HepG2 (cell line): Measurements from ENCODE around the gene TRMT1. TPM values are rescaled to one million over a fixed set of nuclear protein-coding genes. Genes with fewer than 3 reads are reported as not detected.
A peak's percentile ranks its signal among the peaks of the same experiment; 100 is the strongest.

Experiments
- HDAC1 ChIP-seq: sonication (generic); formaldehyde crosslinking; IDR thresholded peaks from 2 replicates; pipeline ENCODE4 v1.5.1; 2020; ENCODE audit warnings: mild to moderate bottlenecking, missing genetic modification reagents
- ISX ChIP-seq: sonication (generic); formaldehyde crosslinking; conservative IDR thresholded peaks from 2 replicates; pipeline ENCODE4 v1.5.0; 2020; ENCODE audit warnings: missing genetic modification reagents
- JUNB ChIP-seq: sonication (generic); formaldehyde crosslinking; IDR thresholded peaks from 2 replicates; pipeline ENCODE4 v1.8.0; 2022; ENCODE audit warnings: missing genetic modification reagents, mild to moderate bottlenecking, borderline replicate concordance
- KLF11 ChIP-seq: IDR thresholded peaks from 2 replicates; pipeline ENCODE4 v1.6.1; 2016; ENCODE audit warnings: missing compliant biosample characterization
- KLF15 ChIP-seq: sonication (generic); formaldehyde crosslinking; IDR thresholded peaks from 2 replicates; pipeline ENCODE4 v1.8.1; 2023; ENCODE audit warnings: borderline replicate concordance, mild to moderate bottlenecking, inconsistent platforms, missing genetic modification reagents, mixed read lengths
- PTBP1 ChIP-seq: fragments of 200-400 bp; formaldehyde crosslinking; IDR thresholded peaks from 2 replicates; pipeline ENCODE4 v1.6.1; 2018; ENCODE audit warnings: low read length, low read depth; ENCODE audit not compliant: poor library complexity, severe bottlenecking
- REPIN1 ChIP-seq: sonication (generic); formaldehyde crosslinking; IDR thresholded peaks from 2 replicates; pipeline ENCODE4 v1.8.0; 2022; ENCODE audit warnings: missing genetic modification reagents, low read depth, mild to moderate bottlenecking, borderline replicate concordance
- SOX13 ChIP-seq, 3 experiments: fragments of 450-650 bp in 1 of 3; sonication (generic) in 1 of 3; formaldehyde crosslinking in 1 of 3; IDR thresholded peaks in 2 of 3; conservative IDR thresholded peaks in 1 of 3; 2 replicates each; pipeline versions ENCODE4 v1.5.0 to v1.6.1; 2016 to 2020; ENCODE audit warnings: antibody characterized with exemption in 1 of 3, mild to moderate bottlenecking in 1 of 3, missing compliant biosample characterization in 1 of 3, missing genetic modification reagents in 1 of 3, moderate library complexity in 1 of 3
- TBL1XR1 ChIP-seq: fragments of 150-350 bp; IDR thresholded peaks from 2 replicates; pipeline ENCODE4 v1.6.1; 2014; ENCODE audit warnings: borderline replicate concordance, low read length; ENCODE audit not compliant: partially characterized antibody
- ZNF180 ChIP-seq: sonication (generic); formaldehyde crosslinking; IDR thresholded peaks from 2 replicates; pipeline ENCODE4 v1.4.0; 2020; ENCODE audit warnings: low read depth, missing genetic modification reagents, borderline replicate concordance
- ZNF207 ChIP-seq: fragments of 450-650 bp; IDR thresholded peaks from 2 replicates; pipeline ENCODE4 v1.6.1; 2016; ENCODE audit warnings: antibody characterized with exemption, borderline replicate concordance
- ZNF264 ChIP-seq: sonication (generic); formaldehyde crosslinking; IDR thresholded peaks from 2 replicates; pipeline ENCODE4 v1.4.0; 2020; ENCODE audit warnings: missing genetic modification reagents
- ZNF501 ChIP-seq: sonication (generic); formaldehyde crosslinking; IDR thresholded peaks from 2 replicates; pipeline ENCODE4 v1.5.1; 2020; ENCODE audit warnings: mild to moderate bottlenecking, moderate library complexity, missing genetic modification reagents
- ZNF777 ChIP-seq: sonication (generic); formaldehyde crosslinking; IDR thresholded peaks from 2 replicates; pipeline ENCODE4 v1.4.0; 2020; ENCODE audit warnings: missing genetic modification reagents
- polyA plus RNA-seq, 8 experiments: library from polyadenylated mRNA; depleted of rRNA in 3 of 8; stranded (reverse) in 7 of 8; unstranded in 1 of 8; fragments of >200 nt; fragmentation: Illumina TruSeq in 4 of 8; extraction: Trizol in 4 of 8; gene quantifications; 2 replicates each; pipeline versions ENCODE4 v1.2.1 to v1.2.3, GENCODE V29; 2011 to 2016; ENCODE audit warnings: low read depth in 4 of 8, missing spikeins in 1 of 8, mixed read lengths in 1 of 8; ENCODE audit not compliant: insufficient read depth in 1 of 8
- total RNA-seq, 5 experiments: library from RNA; depleted of rRNA; stranded (reverse); fragments of >200 nt; fragmentation: Illumina TruSeq; extraction: Trizol; gene quantifications; 2 replicates each; pipeline ENCODE4 v1.2.3, GENCODE V29; 2016; ENCODE audit warnings: low read depth in 1 of 5
- TF ChIP-seq, protein P1 (sequence below): sonication (generic); formaldehyde crosslinking; IDR thresholded peaks from 2 replicates; pipeline ENCODE4 v1.5.1; 2020; ENCODE audit warnings: mild to moderate bottlenecking, missing genetic modification reagents, borderline replicate concordance
- TF ChIP-seq, protein P2 (sequence below): sonication (generic); formaldehyde crosslinking; IDR thresholded peaks from 2 replicates; pipeline ENCODE4 v1.8.0; 2022; ENCODE audit warnings: missing genetic modification reagents, low read depth, mild to moderate bottlenecking, borderline replicate concordance
- TF ChIP-seq, protein P3 (sequence below): sonication (generic); formaldehyde crosslinking; conservative IDR thresholded peaks from 2 replicates; pipeline ENCODE4 v1.8.0; 2022; ENCODE audit warnings: missing genetic modification reagents
- TF ChIP-seq, protein P4 (sequence below): IDR thresholded peaks from 2 replicates; pipeline ENCODE4 v1.6.1; 2016; ENCODE audit warnings: missing genetic modification reagents, missing compliant biosample characterization

TRMT1 gene
- total and polyA plus RNA-seq, 2 of the 13 experiments (the other 11 are each of a cell fraction or from before 2014, with no cell fraction given): 35.5 to 44.1 TPM

DNA sequence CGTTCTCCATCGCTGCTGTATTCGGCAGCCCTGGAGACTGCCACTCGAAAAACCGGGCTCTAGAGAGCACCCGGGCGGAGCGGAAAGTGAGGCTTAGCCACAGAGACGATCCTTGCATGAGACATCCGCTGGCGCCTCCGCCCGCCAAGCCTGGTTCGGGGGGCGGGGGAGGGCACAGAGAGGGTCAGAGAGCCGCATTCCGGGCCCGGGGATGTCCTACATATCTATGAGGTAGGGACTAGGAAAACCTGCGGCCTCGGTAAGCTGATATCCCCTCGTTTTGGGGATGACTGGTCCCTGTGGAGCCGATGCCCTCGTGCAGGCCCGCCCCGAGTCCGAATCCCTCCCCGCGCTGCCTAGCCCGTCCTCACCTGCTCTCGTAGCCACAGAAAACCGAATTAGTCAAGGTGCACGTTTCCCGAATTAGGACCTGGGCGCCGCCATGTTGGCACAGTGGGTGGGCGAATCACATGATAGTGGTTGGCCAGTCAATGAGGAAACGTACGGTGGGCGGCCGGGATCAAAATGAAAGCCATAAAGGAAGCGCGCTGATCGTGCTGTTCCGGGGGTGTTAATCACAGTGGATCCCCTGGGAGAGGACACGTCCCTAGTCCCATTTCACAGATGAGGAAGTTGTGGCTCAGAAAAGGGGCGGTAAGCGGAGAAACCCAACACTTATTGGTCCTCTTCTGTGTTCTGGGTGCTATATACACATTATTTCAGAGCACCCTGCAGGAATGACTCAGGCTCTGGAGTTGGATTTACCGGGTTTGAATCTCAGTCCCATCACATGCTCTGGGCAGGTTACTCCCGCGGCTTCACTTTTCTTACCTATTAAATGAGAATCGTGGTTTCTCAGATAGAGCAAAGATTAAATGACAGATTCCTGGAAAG is at the start of gene TRMT1 (continued):
- TF ChIP-seq, protein P1, sequence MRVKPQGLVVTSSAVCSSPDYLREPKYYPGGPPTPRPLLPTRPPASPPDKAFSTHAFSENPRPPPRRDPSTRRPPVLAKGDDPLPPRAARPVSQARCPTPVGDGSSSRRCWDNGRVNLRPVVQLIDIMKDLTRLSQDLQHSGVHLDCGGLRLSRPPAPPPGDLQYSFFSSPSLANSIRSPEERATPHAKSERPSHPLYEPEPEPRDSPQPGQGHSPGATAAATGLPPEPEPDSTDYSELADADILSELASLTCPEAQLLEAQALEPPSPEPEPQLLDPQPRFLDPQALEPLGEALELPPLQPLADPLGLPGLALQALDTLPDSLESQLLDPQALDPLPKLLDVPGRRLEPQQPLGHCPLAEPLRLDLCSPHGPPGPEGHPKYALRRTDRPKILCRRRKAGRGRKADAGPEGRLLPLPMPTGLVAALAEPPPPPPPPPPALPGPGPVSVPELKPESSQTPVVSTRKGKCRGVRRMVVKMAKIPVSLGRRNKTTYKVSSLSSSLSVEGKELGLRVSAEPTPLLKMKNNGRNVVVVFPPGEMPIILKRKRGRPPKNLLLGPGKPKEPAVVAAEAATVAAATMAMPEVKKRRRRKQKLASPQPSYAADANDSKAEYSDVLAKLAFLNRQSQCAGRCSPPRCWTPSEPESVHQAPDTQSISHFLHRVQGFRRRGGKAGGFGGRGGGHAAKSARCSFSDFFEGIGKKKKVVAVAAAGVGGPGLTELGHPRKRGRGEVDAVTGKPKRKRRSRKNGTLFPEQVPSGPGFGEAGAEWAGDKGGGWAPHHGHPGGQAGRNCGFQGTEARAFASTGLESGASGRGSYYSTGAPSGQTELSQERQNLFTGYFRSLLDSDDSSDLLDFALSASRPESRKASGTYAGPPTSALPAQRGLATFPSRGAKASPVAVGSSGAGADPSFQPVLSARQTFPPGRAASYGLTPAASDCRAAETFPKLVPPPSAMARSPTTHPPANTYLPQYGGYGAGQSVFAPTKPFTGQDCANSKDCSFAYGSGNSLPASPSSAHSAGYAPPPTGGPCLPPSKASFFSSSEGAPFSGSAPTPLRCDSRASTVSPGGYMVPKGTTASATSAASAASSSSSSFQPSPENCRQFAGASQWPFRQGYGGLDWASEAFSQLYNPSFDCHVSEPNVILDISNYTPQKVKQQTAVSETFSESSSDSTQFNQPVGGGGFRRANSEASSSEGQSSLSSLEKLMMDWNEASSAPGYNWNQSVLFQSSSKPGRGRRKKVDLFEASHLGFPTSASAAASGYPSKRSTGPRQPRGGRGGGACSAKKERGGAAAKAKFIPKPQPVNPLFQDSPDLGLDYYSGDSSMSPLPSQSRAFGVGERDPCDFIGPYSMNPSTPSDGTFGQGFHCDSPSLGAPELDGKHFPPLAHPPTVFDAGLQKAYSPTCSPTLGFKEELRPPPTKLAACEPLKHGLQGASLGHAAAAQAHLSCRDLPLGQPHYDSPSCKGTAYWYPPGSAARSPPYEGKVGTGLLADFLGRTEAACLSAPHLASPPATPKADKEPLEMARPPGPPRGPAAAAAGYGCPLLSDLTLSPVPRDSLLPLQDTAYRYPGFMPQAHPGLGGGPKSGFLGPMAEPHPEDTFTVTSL (CRISPR knock-in tag): peak; percentile 68
- TF ChIP-seq, protein P2, sequence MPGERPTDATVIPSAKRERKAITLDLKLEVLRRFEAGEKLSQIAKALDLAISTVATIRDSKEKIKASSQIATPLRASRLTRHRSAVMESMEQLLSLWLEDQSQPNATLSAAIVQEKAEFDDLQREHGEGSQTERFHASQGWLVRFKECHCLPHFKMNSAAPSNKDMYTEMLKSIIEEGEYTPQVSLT (CRISPR knock-in tag): no peak
- TF ChIP-seq HDAC1 (CRISPR knock-in tag): peak; percentile 100
- TF ChIP-seq SOX13 (IDR thresholded peaks at IDR 0.05): no peak
- TF ChIP-seq SOX13 (CRISPR knock-in tag; conservative IDR thresholded peaks at IDR 0.05 in 1 of 2, IDR thresholded peaks at IDR 0.05 in 1 of 2): no peak; a peak in 1 of 4 replicates
- no peak for TF ChIP-seq ZNF180 (CRISPR knock-in tag)
- TF ChIP-seq ISX (CRISPR knock-in tag): no peak
- no peak for TF ChIP-seq ZNF207
- TF ChIP-seq, protein P3, sequence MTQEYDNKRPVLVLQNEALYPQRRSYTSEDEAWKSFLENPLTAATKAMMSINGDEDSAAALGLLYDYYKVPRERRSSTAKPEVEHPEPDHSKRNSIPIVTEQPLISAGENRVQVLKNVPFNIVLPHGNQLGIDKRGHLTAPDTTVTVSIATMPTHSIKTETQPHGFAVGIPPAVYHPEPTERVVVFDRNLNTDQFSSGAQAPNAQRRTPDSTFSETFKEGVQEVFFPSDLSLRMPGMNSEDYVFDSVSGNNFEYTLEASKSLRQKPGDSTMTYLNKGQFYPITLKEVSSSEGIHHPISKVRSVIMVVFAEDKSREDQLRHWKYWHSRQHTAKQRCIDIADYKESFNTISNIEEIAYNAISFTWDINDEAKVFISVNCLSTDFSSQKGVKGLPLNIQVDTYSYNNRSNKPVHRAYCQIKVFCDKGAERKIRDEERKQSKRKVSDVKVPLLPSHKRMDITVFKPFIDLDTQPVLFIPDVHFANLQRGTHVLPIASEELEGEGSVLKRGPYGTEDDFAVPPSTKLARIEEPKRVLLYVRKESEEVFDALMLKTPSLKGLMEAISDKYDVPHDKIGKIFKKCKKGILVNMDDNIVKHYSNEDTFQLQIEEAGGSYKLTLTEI (CRISPR knock-in tag): no peak
- 0 out of 2 replicates have a peak, but pooled peaks have one; percentile 31 for TF ChIP-seq REPIN1 (CRISPR knock-in tag)
- TF ChIP-seq KLF15 (CRISPR knock-in tag): no peak
- peak; percentile 59 for TF ChIP-seq PTBP1
- no peak for TF ChIP-seq KLF11 (CRISPR knock-in tag)
- no peak for TF ChIP-seq ZNF777
- no peak for TF ChIP-seq JUNB (CRISPR knock-in tag)
- TF ChIP-seq TBL1XR1: peak; percentile 17
- peak; percentile 73 for TF ChIP-seq ZNF264 (CRISPR knock-in tag)
- TF ChIP-seq ZNF501 (CRISPR knock-in tag): peak; percentile 79
- TF ChIP-seq, protein P4, sequence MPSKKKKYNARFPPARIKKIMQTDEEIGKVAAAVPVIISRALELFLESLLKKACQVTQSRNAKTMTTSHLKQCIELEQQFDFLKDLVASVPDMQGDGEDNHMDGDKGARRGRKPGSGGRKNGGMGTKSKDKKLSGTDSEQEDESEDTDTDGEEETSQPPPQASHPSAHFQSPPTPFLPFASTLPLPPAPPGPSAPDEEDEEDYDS (CRISPR knock-in tag): no peak
